LNCaP clone FGC (cell line): Measurements from ENCODE around the gene ADGRV1.

Experiments used
- DNase-seq: peaks from one replicate; pipeline ENCODE4 v3.0.0-alpha.2; 2011; ENCODE audit warnings: low read depth
- H3K4me3 ChIP-seq: 2 replicates; pipeline ENCODE4 v1.5.1; 2011; ENCODE audit warnings: mild to moderate bottlenecking, low read depth, low read length, control low read depth
- TF ChIP-seq, protein P1 (sequence below): IDR thresholded peaks from 2 replicates; pipeline ENCODE4 v1.5.1; 2012; ENCODE audit warnings: mild to moderate bottlenecking; ENCODE audit not compliant: control insufficient read depth, insufficient read depth; ENCODE audit errors: extremely low read depth

ADGRV1 gene

DNA sequence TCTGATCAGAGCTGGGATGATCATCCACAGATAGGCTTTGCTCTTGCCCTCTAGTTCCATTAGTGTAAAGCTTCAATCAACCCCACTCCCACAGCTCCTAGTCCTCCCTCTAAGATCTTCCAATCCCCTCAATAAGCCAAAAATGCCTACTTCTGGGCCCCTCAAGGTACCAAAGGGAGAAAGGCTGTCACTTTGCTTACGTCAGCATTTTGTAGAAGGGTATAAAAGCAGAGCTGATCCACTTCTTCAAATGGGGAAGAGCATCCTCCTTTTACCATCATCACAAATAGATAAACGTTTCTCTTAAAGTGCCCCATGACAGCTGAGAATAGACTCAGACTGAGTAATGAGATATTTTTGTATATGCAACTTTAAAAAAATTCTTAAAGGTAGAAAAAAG lies 13.1 kb upstream of the ADGRV1 start:
- TF ChIP-seq, protein P1, sequence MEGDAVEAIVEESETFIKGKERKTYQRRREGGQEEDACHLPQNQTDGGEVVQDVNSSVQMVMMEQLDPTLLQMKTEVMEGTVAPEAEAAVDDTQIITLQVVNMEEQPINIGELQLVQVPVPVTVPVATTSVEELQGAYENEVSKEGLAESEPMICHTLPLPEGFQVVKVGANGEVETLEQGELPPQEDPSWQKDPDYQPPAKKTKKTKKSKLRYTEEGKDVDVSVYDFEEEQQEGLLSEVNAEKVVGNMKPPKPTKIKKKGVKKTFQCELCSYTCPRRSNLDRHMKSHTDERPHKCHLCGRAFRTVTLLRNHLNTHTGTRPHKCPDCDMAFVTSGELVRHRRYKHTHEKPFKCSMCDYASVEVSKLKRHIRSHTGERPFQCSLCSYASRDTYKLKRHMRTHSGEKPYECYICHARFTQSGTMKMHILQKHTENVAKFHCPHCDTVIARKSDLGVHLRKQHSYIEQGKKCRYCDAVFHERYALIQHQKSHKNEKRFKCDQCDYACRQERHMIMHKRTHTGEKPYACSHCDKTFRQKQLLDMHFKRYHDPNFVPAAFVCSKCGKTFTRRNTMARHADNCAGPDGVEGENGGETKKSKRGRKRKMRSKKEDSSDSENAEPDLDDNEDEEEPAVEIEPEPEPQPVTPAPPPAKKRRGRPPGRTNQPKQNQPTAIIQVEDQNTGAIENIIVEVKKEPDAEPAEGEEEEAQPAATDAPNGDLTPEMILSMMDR, result no peak

DNA sequence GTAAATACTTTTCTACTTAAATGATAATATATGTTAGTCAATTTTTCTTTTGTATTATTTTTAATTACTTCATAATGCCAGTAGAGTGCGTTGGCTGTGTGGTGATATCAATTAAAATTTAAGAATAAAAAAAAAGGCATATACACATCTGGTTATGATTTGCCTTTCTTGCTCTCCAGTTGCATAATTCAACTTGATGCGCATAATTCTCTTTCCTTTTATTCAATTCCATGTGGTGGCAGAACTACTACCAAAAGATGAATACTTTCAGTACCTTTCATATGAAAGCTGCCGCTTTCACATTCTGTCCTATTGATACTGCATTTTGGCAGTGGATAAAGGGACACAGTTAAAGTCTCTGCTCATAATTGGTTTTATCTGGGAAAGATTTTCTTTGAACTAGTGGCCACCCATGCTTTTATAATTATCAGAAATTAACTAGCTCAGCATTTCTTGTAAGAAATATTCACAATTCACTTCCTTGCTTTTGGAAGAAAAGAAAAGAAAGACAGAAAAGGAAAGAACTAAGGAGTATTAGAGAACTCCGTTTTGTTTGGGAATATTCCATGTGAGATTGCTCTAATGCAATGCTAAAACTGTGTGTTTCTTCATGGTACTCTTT lies 12.3 kb upstream of the ADGRV1 start:
- H3K4me3 ChIP-seq, result no peak overlapping the region
- no peak for DNase-seq
- TF ChIP-seq, protein P1, result no peak

More for the DNA sequence above, 13.1 kb upstream of the ADGRV1 start:
- DNase-seq, result no peak
- no peak overlapping the region for H3K4me3 ChIP-seq

DNA sequence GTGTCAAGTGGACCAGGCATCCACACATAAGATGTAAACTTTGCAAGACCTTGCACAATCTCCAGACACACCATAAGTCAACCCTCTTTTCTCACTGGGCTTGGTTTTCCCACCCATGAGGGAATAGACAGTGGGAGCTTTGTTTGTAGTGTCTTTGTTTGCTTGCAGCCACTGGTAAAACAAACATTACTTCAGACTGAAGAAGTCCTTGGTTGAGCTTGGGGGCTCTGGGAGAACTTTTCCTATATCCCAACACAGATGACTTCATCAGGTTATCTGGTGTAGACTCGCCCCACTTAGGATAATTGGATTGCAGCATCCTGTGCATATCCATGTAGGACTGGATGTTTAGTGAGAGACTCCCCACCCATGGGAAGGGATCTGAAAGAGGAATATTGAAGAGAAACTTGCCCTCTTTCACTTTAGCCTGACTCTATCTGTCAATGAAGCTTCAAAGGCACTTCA lies 11.5 kb upstream of the ADGRV1 start:
- DNase-seq, result no peak

GRCh38 chr5:90548069-90548593 lies 10.5 kb upstream of the ADGRV1 start:
- TF ChIP-seq, protein P1, result no peak

More for the DNA sequence above, 11.5 kb upstream of the ADGRV1 start:
- no peak overlapping the region for H3K4me3 ChIP-seq
- TF ChIP-seq, protein P1, result no peak

GRCh38 chr5:90549223-90549622 lies 9.4 kb upstream of the ADGRV1 start:
- no peak for DNase-seq
- H3K4me3 ChIP-seq, result no peak overlapping the region
- TF ChIP-seq, protein P1, result no peak

More at GRCh38 chr5:90548069-90548593, 10.5 kb upstream of the ADGRV1 start:
- DNase-seq, result peak; percentile 77
- no peak overlapping the region for H3K4me3 ChIP-seq

- no peak overlapping the region for H3K4me3 ChIP-seq
- no peak for DNase-seq
- TF ChIP-seq, protein P1, result no peak
These were observed 8.8 kb upstream of the ADGRV1 start for GRCh38 chr5:90549729-90550275.
